HG03095 (cell line): ENCODE results near the gene KCNQ1.

Source experiments
- ATAC-seq: cut with Tn5 transposase; IDR thresholded peaks from one replicate; pipeline ENCODE4 v1.9.1; 2021; ENCODE audit warnings: moderate library complexity; ENCODE audit not compliant: unreplicated experiment

Gene KCNQ1

GRCh38 chr11:2844116-2844842 lies 399.5 kb downstream of the KCNQ1 start:
- ATAC-seq, result no peak

- ATAC-seq, result no peak
These were observed 400.2 kb downstream of the KCNQ1 start for GRCh38 chr11:2844996-2845395.

DNA sequence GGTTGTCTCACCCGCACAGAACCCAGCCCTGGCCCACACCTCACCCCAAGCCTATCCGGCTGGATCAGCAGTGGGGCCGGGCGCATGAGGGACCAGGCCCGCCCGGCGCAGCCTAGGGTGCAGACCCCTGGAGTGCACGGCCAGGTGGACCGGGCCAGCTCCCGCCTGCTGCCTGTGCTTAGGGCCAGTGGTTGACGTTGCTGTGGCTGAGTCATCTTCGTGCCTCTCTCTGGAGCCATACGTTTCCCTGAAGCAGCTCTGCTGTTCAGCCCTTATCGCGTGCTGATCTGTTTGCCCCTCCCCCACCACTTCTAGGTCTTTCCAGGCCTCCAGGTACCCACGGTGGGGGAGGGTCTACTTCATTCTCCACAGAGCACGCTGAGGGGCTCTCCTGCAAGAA lies 401.2 kb downstream of the KCNQ1 start:
- ATAC-seq, result no peak

DNA sequence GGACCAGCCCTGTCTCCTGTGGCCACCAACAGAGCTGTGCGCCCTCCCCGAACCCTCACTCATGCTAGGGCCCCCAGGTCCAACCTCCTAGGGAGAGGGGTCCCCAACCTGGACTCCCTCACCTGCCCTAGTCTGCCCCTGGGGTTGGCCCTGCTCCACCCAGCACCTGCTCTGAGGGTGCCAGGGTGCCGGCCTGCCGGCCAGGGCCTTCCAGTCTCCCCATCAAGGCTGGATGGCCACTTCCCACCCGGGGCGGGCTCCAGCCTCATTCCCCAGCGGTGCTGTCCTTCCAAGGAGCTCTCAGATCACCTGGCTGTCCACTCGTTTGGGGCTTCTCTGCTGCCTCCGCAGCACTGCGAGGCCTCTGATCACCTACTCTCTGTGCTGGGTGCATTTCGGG lies 401.7 kb downstream of the KCNQ1 start:
- no peak for ATAC-seq

GRCh38 chr11:2847561-2847960 lies 402.8 kb downstream of the KCNQ1 start:
- no peak for ATAC-seq

DNA sequence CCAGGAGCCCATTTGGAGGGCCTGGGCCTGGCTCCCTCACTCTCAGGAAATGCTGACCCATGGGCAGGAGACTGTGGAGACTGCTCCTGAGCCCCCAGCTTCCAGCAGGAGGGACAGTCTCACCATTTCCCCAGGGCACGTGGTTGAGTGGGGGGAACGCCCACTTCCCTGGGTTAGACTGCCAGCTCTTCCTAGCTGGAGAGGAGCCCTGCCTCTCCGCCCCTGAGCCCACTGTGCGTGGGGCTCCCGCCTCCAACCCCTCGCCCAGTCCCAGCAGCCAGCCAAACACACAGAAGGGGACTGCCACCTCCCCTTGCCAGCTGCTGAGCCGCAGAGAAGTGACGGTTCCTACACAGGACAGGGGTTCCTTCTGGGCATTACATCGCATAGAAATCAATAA lies 403.7 kb downstream of the KCNQ1 start:
- no peak for ATAC-seq

GRCh38 chr11:2849994-2850770 lies 405.4 kb downstream of the KCNQ1 start:
- ATAC-seq, result no peak

- ATAC-seq, result no peak
These were observed 408.6 kb downstream of the KCNQ1 start for GRCh38 chr11:2853401-2853800.

GRCh38 chr11:2853997-2854560 lies 409.3 kb downstream of the KCNQ1 start:
- no peak for ATAC-seq

DNA sequence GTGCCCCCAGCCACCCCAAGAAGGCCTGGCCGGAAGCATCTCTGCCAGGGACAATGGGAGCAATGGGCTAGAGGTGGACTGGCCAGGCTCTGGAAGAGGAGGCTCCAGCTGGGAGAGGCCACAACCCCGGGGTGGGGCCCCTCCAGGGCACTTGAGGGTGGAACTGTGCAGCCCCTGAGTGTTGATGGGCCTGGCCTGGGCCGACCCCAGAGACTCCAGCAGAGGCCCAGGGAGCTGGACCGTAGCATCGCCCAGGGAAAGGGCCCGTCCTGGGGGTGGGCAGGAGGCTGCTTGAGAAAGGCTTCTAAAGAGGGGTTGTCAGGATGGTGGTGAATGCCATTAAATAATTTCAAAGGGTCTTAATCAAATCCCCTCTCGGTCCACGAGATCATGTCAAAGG lies 410.4 kb downstream of the KCNQ1 start:
- no peak for ATAC-seq

GRCh38 chr11:2857276-2857675 lies 412.5 kb downstream of the KCNQ1 start:
- no peak for ATAC-seq

- no peak for ATAC-seq
These were observed 413.1 kb downstream of the KCNQ1 start for GRCh38 chr11:2857918-2858317.

DNA sequence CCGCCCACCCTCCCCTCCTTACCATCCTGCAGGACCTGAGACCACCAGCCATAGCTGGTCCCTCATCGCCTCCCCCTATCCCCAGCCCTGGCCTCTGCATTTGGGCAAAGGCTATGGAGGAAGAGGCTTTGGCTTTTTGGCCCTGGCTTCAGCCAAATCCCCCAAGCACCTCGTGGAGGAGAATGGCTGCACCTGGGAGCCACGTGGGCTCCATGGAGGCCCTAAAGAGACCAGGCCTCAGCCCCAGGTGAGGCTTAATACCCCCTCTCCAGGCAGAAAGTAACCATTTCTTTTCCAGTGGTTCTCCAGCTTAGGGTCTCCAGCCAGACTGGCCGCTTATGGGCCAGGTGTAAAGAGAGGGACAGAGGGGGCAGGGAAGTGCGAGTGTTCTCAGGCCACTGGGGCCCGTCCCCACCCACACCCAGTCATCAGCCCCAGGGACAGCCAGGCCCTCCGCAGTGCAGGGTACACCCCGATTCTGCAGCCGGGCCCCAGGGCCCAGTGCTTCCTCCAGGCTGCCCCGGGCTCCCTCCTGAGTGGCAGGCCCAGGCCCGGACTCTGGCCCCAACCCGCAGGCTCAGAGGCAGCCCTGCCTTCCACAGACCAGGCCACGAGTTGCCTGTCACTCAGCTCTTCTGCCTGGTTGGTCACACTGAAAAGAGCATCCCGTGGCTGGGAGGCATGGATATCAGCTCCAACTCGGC lies 414.3 kb downstream of the KCNQ1 start:
- no peak for ATAC-seq

- ATAC-seq, result no peak
These were observed 414.9 kb downstream of the KCNQ1 start for GRCh38 chr11:2859699-2860037.

DNA sequence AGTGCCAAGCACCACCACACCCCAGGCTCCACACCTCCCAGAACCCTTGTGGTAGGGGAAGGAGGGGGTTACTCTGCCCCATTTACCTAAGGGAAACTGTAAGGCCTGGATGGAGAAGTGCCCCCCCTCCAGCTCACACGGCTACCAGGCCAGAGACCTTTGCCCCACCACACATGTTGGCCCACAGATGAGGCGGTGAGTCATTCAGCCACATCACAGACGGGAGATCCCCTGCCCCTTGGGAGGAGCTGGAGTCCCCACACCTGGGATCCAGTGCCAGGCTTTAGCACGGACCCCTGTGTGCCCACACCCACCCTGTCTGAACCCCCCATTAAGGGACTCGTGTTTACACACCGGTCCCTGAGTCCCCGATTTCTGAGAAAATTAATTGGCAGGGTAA lies 415.8 kb downstream of the KCNQ1 start:
- ATAC-seq, result no peak

DNA sequence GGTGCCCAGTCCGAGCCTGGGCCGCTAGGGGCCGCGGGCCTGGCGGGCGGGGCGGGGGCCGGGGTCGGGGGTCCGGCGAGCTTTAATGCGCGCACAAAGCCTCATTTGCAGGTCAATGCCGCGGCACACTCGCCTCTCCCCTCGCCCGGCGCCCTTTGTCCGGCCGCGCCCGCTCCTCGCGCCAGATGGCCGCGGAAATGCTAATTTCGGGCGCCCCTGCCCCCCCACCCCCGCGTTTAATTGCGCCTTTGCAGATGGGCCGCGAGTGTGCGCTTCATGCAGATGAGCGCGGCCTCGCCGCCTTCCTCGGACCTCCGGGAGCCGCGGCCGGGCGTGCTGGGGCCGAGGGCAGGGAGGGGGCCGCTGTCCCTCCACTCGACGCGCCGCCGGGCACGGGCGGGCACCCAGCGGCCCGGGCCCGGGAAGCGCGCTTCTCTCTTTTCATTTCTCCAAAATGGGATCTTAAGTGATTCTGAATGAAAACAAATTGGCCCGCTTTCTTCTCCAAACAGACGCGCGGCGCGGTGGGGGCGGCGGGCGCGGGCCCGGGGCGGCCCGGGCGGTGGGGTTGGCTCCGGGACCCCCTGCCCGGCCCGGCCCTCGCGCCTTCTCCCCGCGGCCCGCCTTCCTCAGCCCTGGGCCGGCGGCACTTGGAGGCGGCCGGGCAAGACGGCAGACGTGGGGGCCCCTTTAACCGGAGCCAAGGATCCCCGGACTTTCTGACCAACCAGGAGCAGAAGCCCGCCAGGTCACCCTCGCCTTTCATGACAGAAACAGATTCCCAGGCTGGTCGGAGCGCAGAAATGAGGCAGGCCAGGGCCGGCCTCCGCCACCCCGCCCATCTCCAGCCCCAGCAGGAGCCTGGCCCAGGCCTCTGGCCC lies 417.8 kb downstream of the KCNQ1 start:
- no peak for ATAC-seq

DNA sequence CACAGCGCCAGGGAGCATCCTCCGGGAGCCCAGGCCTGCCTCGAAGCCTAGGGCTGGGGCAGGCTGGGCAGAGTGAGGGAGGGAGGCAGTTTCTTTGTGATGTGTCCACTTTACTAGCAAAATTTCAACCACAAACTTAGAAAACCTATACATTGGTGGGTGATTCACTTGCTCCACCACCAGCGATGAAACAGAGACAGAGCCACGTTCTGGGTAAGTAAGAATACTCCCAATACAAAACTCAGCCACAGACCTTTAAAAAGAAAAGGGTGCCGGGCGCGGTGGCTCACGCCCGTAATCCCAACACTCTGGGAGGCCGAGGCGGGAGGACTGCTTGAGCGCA lies 418.4 kb downstream of the KCNQ1 start:
- no peak for ATAC-seq

DNA sequence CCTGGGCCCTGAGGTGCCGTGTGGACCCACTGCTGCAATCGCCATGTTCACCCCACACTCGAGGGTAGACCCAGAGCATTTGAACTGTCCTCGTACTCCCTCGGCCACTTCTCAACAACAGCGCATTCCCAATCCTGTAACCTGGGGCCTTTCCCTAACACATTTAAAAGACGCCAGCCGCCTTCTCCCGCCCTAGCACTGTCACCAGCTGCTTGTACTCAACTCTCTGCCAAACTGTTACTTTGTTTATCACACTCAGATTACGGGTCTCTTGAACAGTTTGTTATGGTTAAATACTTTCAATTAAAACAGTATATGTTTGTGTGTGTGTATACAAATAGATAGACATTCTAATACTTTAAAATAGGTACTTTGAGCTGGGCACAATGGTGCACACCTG lies 420.1 kb downstream of the KCNQ1 start:
- no peak for ATAC-seq

- no peak for ATAC-seq
These were observed 421.2 kb downstream of the KCNQ1 start for GRCh38 chr11:2865922-2866577.

GRCh38 chr11:2867142-2867541 lies 422.3 kb downstream of the KCNQ1 start:
- no peak for ATAC-seq
